ENCODE measurements around the gene TMED3.

GRCh38 chr15:79341396-79341795, 30.5 kb downstream of the TMED3 start:
- TF ChIP-seq CTCF (IDR thresholded peaks at IDR 0.05) (no peak), USF2 (IDR thresholded peaks at IDR 0.05) (no peak), POLR2A (IDR thresholded peaks at IDR 0.05; ENCODE audit: low read length) (no peak), E2F6 (IDR thresholded peaks at IDR 0.05; ENCODE audit: borderline replicate concordance, low read depth) (no peak), CBX8 (IDR thresholded peaks at IDR 0.05) (no peak), MAX (IDR thresholded peaks at IDR 0.05) (no peak), ZFP36 (IDR thresholded peaks at IDR 0.05; ENCODE audit: borderline replicate concordance, partially characterized antibody) (no peak), REST (IDR thresholded peaks at IDR 0.05) (no peak), JUN (IDR thresholded peaks at IDR 0.05) (no peak), SMC3 (IDR thresholded peaks at IDR 0.05) (no peak), EP300 (IDR thresholded peaks at IDR 0.05) (no peak)

Measured in A549 (cell line).